Measurements from ENCODE around the gene CLSTN1. TPM values are rescaled to one million over a fixed set of nuclear protein-coding genes. Genes with fewer than 3 reads are reported as not detected.
A peak's percentile ranks its signal among the peaks of the same experiment; 100 is the strongest.

Gene CLSTN1
- total RNA-seq, 1 donor from 2014 or later = 130 TPM

- Mint-ChIP-seq H3K27ac (no peak overlapping the region), H3K36me3 (ENCODE audit: insufficient read depth) (no peaks in the 10 kb centered on the region), H3K9me3 (ENCODE audit: low read depth) (no peaks in the 10 kb centered on the region), H3K27me3 (peaks cover 8% of the 10 kb centered on the region), H3K4me1 (ENCODE audit: low read depth) (peaks cover 1% of the 10 kb centered on the region), H3K4me3 (ENCODE audit: low read depth) (no peak overlapping the region)
- no peak for DNase-seq (ENCODE audit: low spot score, unreplicated experiment)
- TF ChIP-seq CTCF (IDR thresholded peaks at IDR 0.05; ENCODE audit: unreplicated experiment) = no peak
Observed at GRCh38 chr1:9836632-9836960, 12.8 kb upstream of the CLSTN1 start.

- Mint-ChIP-seq H3K4me1 (ENCODE audit: low read depth) (peaks cover 1% of the 10 kb centered on the region), H3K4me3 (ENCODE audit: low read depth) (no peak overlapping the region), H3K9me3 (ENCODE audit: low read depth) (no peaks in the 10 kb centered on the region), H3K27me3 (peaks cover 8% of the 10 kb centered on the region), H3K36me3 (ENCODE audit: insufficient read depth) (no peaks in the 10 kb centered on the region), H3K27ac (no peak overlapping the region)
- no peak for TF ChIP-seq CTCF (IDR thresholded peaks at IDR 0.05; ENCODE audit: unreplicated experiment)
- DNase-seq (ENCODE audit: low spot score, unreplicated experiment) = no peak
Observed at GRCh38 chr1:9835758-9836631, 12.2 kb upstream of the CLSTN1 start.

- no peak overlapping the region for H3K27ac Mint-ChIP-seq
- H3K9me3 Mint-ChIP-seq (ENCODE audit: low read depth) = no peaks in the 10 kb centered on the region
- H3K4me1 Mint-ChIP-seq (ENCODE audit: low read depth) = peaks cover 1% of the 10 kb centered on the region
- no peak for TF ChIP-seq CTCF (IDR thresholded peaks at IDR 0.05; ENCODE audit: unreplicated experiment)
- H3K4me3 Mint-ChIP-seq (ENCODE audit: low read depth) = no peak overlapping the region
- H3K36me3 Mint-ChIP-seq (ENCODE audit: insufficient read depth) = no peaks in the 10 kb centered on the region
- peaks cover 8% of the 10 kb centered on the region for H3K27me3 Mint-ChIP-seq
- DNase-seq (ENCODE audit: low spot score, unreplicated experiment) = no peak
Observed at GRCh38 chr1:9835404-9835757, 11.6 kb upstream of the CLSTN1 start.

- H3K27ac Mint-ChIP-seq = no peak overlapping the region
Observed at GRCh38 chr1:9833632-9834031, 9.9 kb upstream of the CLSTN1 start.

GRCh38 chr1:9827558-9828185 is 3.9 kb upstream of the CLSTN1 start:
- peaks cover 26% of the 10 kb centered on the region for H3K27me3 Mint-ChIP-seq
- peak; percentile 46 for TF ChIP-seq CTCF (IDR thresholded peaks at IDR 0.05; ENCODE audit: unreplicated experiment)
- no peaks in the 10 kb centered on the region for H3K9me3 Mint-ChIP-seq (ENCODE audit: low read depth)
- peaks cover 11% of the 10 kb centered on the region for H3K4me1 Mint-ChIP-seq (ENCODE audit: low read depth)
- no peak for DNase-seq (ENCODE audit: low spot score, unreplicated experiment)
- no peak overlapping the region for H3K4me3 Mint-ChIP-seq (ENCODE audit: low read depth)
- H3K36me3 Mint-ChIP-seq (ENCODE audit: insufficient read depth) = no peaks in the 10 kb centered on the region
- peak overlapping the region; percentile 80 for H3K27ac Mint-ChIP-seq

More at GRCh38 chr1:9833632-9834031, 9.9 kb upstream of the CLSTN1 start:
- peaks cover 8% of the 10 kb centered on the region for H3K27me3 Mint-ChIP-seq
- H3K4me3 Mint-ChIP-seq (ENCODE audit: low read depth) = no peak overlapping the region
- H3K9me3 Mint-ChIP-seq (ENCODE audit: low read depth) = no peaks in the 10 kb centered on the region
- H3K4me1 Mint-ChIP-seq (ENCODE audit: low read depth) = peaks cover 1% of the 10 kb centered on the region
- H3K36me3 Mint-ChIP-seq (ENCODE audit: insufficient read depth) = no peaks in the 10 kb centered on the region
- no peak for DNase-seq (ENCODE audit: low spot score, unreplicated experiment)
- TF ChIP-seq CTCF (IDR thresholded peaks at IDR 0.05; ENCODE audit: unreplicated experiment) = no peak
